HepG2 (cell line): ENCODE data around the gene HS6ST1. TPM values are rescaled to one million over a fixed set of nuclear protein-coding genes. Genes with fewer than 3 reads are reported as not detected.

ENCODE experiments used
- AGO2 ChIP-seq: fragments of 200-400 bp; formaldehyde crosslinking; optimal IDR thresholded peaks from 2 replicates; pipeline ENCODE3; 2017; ENCODE audit warnings: mild to moderate bottlenecking, low read depth, low read length, moderate library complexity
- ARID3A ChIP-seq: IDR thresholded peaks from 2 replicates; pipeline ENCODE4 v1.6.1; 2012; ENCODE audit warnings: low read depth, low read length, improper control_type of control experiment
- EHMT2 ChIP-seq: fragments of 200-600 bp; sonication (generic); IDR thresholded peaks from 2 replicates; pipeline ENCODE4 v1.7.0; 2017; ENCODE audit warnings: antibody characterized with exemption, low read depth, low read length, borderline replicate concordance
- GLI4 ChIP-seq: sonication (generic); formaldehyde crosslinking; IDR thresholded peaks from 2 replicates; pipeline ENCODE4 v1.5.1; 2020; ENCODE audit warnings: missing genetic modification reagents, mild to moderate bottlenecking, moderate library complexity, borderline replicate concordance
- HDAC2 ChIP-seq: sonication (generic); formaldehyde crosslinking; IDR thresholded peaks from 2 replicates; pipeline ENCODE4 v1.4.0; 2020; ENCODE audit warnings: missing genetic modification reagents
- JUND ChIP-seq: sonication (generic); formaldehyde crosslinking; IDR thresholded peaks from 2 replicates; pipeline ENCODE4 v1.8.0; 2022; ENCODE audit warnings: mild to moderate bottlenecking, missing genetic modification reagents
- MLX ChIP-seq: IDR thresholded peaks from 2 replicates; pipeline ENCODE4 v1.6.1; 2016
- NRL ChIP-seq: sonication (generic); formaldehyde crosslinking; IDR thresholded peaks from 2 replicates; pipeline ENCODE4 v1.5.0; 2020; ENCODE audit warnings: missing genetic modification reagents, mild to moderate bottlenecking, moderate library complexity, borderline replicate concordance
- PRPF4 ChIP-seq: fragments of 200-400 bp; formaldehyde crosslinking; IDR thresholded peaks from 2 replicates; pipeline ENCODE4 v1.6.1; 2016; ENCODE audit warnings: low read length, low read depth; ENCODE audit not compliant: poor library complexity, severe bottlenecking
- RERE ChIP-seq: IDR thresholded peaks from 2 replicates; pipeline ENCODE4 v1.6.1; 2016; ENCODE audit warnings: low read depth, missing genetic modification reagents, missing compliant biosample characterization
- RXRA ChIP-seq: sonication (generic); formaldehyde crosslinking; IDR thresholded peaks from 2 replicates; pipeline ENCODE4 v1.5.1; 2020; ENCODE audit warnings: missing genetic modification reagents
- SIX4 ChIP-seq: sonication (generic); formaldehyde crosslinking; IDR thresholded peaks from 2 replicates; pipeline ENCODE4 v1.4.0; 2020; ENCODE audit warnings: missing genetic modification reagents
- SRF ChIP-seq: IDR thresholded peaks from 2 replicates; pipeline ENCODE4 v1.6.1; 2011; ENCODE audit warnings: mild to moderate bottlenecking, low read depth, low read length, moderate library complexity
- SYNCRIP ChIP-seq: fragments of 200-400 bp; formaldehyde crosslinking; IDR thresholded peaks from 2 replicates; pipeline ENCODE4 v1.6.1; 2018; ENCODE audit warnings: mild to moderate bottlenecking, low read depth, low read length; ENCODE audit not compliant: insufficient read depth
- YEATS4 ChIP-seq: sonication (generic); formaldehyde crosslinking; IDR thresholded peaks from 2 replicates; pipeline ENCODE4 v1.4.0; 2020; ENCODE audit warnings: missing genetic modification reagents, borderline replicate concordance
- ZBTB44 ChIP-seq: sonication (generic); formaldehyde crosslinking; IDR thresholded peaks from 2 replicates; pipeline ENCODE4 v1.4.0; 2020; ENCODE audit warnings: missing genetic modification reagents
- ZNF296 ChIP-seq: sonication (generic); formaldehyde crosslinking; conservative IDR thresholded peaks from 2 replicates; pipeline ENCODE4 v1.5.0; 2020; ENCODE audit warnings: mild to moderate bottlenecking, missing genetic modification reagents
- ZNF44 ChIP-seq: sonication (generic); formaldehyde crosslinking; IDR thresholded peaks from 2 replicates; pipeline ENCODE4 v1.5.1; 2020; ENCODE audit warnings: mild to moderate bottlenecking, missing genetic modification reagents
- ZNF616 ChIP-seq: sonication (generic); formaldehyde crosslinking; IDR thresholded peaks from 2 replicates; pipeline ENCODE4 v1.5.0; 2020; ENCODE audit warnings: low read depth, mild to moderate bottlenecking, missing genetic modification reagents
- polyA plus RNA-seq, 8 experiments: library from polyadenylated mRNA; depleted of rRNA in 3 of 8; stranded (reverse) in 7 of 8; unstranded in 1 of 8; fragments of >200 nt; fragmentation: Illumina TruSeq in 4 of 8; extraction: Trizol in 4 of 8; gene quantifications; 2 replicates each; pipeline versions ENCODE4 v1.2.1 to v1.2.3, GENCODE V29; 2011 to 2016; ENCODE audit warnings: low read depth in 4 of 8, missing spikeins in 1 of 8, mixed read lengths in 1 of 8; ENCODE audit not compliant: insufficient read depth in 1 of 8
- total RNA-seq, 5 experiments: library from RNA; depleted of rRNA; stranded (reverse); fragments of >200 nt; fragmentation: Illumina TruSeq; extraction: Trizol; gene quantifications; 2 replicates each; pipeline ENCODE4 v1.2.3, GENCODE V29; 2016; ENCODE audit warnings: low read depth in 1 of 5

The HS6ST1 gene
- total and polyA plus RNA-seq, 2 of the 13 experiments (the other 11 are each of a cell fraction or from before 2014, with no cell fraction given) = 34.5 to 84.6 TPM

- TF ChIP-seq ZNF44 (no peak), HDAC2 (CRISPR knock-in tag) (no peak), MLX (CRISPR knock-in tag) (no peak), SYNCRIP (no peak), GLI4 (no peak), RXRA (no peak), SIX4 (no peak), JUND (CRISPR knock-in tag) (no peak), AGO2 (peak; percentile 92), PRPF4 (no peak), ZNF296 (CRISPR knock-in tag) (no peak), YEATS4 (no peak), EHMT2 (no peak), ZNF616 (CRISPR knock-in tag) (no peak), ARID3A (no peak), ZBTB44 (CRISPR knock-in tag) (no peak), SRF (no peak), RERE (no peak), NRL (CRISPR knock-in tag) (0 out of 2 replicates have a peak, but pooled peaks have one; percentile 9)
These were observed 13.1 kb downstream of the HS6ST1 start (continued) for GRCh38 chr2:128305555-128306080.
